DND-41 (cell line): Measurements from ENCODE around the gene FAM107B.

ENCODE experiments used
- CTCF ChIP-seq: IDR thresholded peaks from 2 replicates; pipeline ENCODE4 v1.5.1; 2012; ENCODE audit warnings: borderline replicate concordance, low read length, moderate library complexity, mild to moderate bottlenecking; ENCODE audit not compliant: poor library complexity, severe bottlenecking; ENCODE audit errors: extremely low read depth
- EZH2 ChIP-seq: IDR thresholded peaks from 3 replicates; pipeline ENCODE4 v1.6.1; 2012; ENCODE audit warnings: borderline replicate concordance, low read depth, mild to moderate bottlenecking, moderate library complexity, low read length, inconsistent platforms; ENCODE audit not compliant: severe bottlenecking

- no peak for TF ChIP-seq EZH2
- no peak for TF ChIP-seq CTCF
These were observed 31.6 kb upstream of the FAM107B start for GRCh38 chr10:14806318-14806717.
